A549 treated with ZK216348 at 1 μM for 4 hours (cell line): Measurements from ENCODE around the gene TRHDE. TPM values are rescaled to one million over a fixed set of nuclear protein-coding genes. Genes with fewer than 3 reads are reported as not detected.

Experiments
- total RNA-seq: library from RNA; stranded (reverse); fragments of 200-300 nt; extraction: Qiagen RNA extraction; gene quantifications from 5 replicates; pipeline ENCODE4 v1.2.3, GENCODE V29; 2022; ENCODE audit warnings: low read depth

Gene TRHDE
- 0.18 to 0.21 TPM (median 0.19 TPM) in 3 of 5 replicates, not detected in the others for total RNA-seq

GRCh38 chr12:72272091-72272661 is at the start of gene TRHDE:
TRHDE (plus strand) TSS chr12:72272370; CDS start chr12:72272644, 274 bp downstream.

